Measurements from ENCODE around the gene ERGIC1.
"Not testable (repeated sequence)": the region's sequence is repeated elsewhere in the genome, so short reads cannot be mapped to it uniquely, and the experiment has no call there.

ERGIC1 gene

GRCh38 chr5:172830876-172831662 lies 3.0 kb upstream of the ERGIC1 start:
- DNase-seq: no peak

GRCh38 chr5:172832383-172833315 lies 1.4 kb upstream of the ERGIC1 start:
- no peak for DNase-seq

- no peak for DNase-seq
Measured at GRCh38 chr5:172833372-172833685, 722 bp upstream of the ERGIC1 start.

GRCh38 chr5:172834415-172835289 lies 601 bp downstream of the ERGIC1 start:
- no peak for DNase-seq

GRCh38 chr5:172835290-172835993 lies 1.4 kb downstream of the ERGIC1 start:
- no peak for DNase-seq

- no peak for DNase-seq
Measured at GRCh38 chr5:172835994-172836356, 1.9 kb downstream of the ERGIC1 start.

GRCh38 chr5:172837640-172838039 lies 3.6 kb downstream of the ERGIC1 start:
- peak; percentile 38 for DNase-seq

GRCh38 chr5:172838151-172838875 lies 4.3 kb downstream of the ERGIC1 start:
- no peak for DNase-seq

- no peak for DNase-seq
Measured at GRCh38 chr5:172839669-172840431, 5.8 kb downstream of the ERGIC1 start.

GRCh38 chr5:172840432-172841154 lies 6.5 kb downstream of the ERGIC1 start:
- no peak for DNase-seq

- no peak for DNase-seq
Measured at GRCh38 chr5:172841256-172841655, 7.2 kb downstream of the ERGIC1 start.

- DNase-seq: no peak
Measured at GRCh38 chr5:172843825-172844576, 9.9 kb downstream of the ERGIC1 start.

- DNase-seq: no peak
Measured at GRCh38 chr5:172844577-172844838, 10.5 kb downstream of the ERGIC1 start.

GRCh38 chr5:172845154-172845553 lies 11.1 kb downstream of the ERGIC1 start:
- DNase-seq: no peak

GRCh38 chr5:172845576-172845975 lies 11.5 kb downstream of the ERGIC1 start:
- DNase-seq: no peak

GRCh38 chr5:172846249-172846648 lies 12.2 kb downstream of the ERGIC1 start:
- no peak for DNase-seq

GRCh38 chr5:172846677-172847076 lies 12.6 kb downstream of the ERGIC1 start:
- DNase-seq: no peak

- DNase-seq: not testable (repeated sequence)
Measured at GRCh38 chr5:172847584-172847983, 13.5 kb downstream of the ERGIC1 start.

- DNase-seq: no peak
Measured at GRCh38 chr5:172848419-172848818, 14.4 kb downstream of the ERGIC1 start.
